GM21576 (cell line): ENCODE measurements around the gene KRABD2.
"Not testable (repeated sequence)": the region's sequence is repeated elsewhere in the genome, so short reads cannot be mapped to it uniquely, and the experiment has no call there.

Source experiments
- ATAC-seq: cut with Tn5 transposase; IDR thresholded peaks from one replicate; pipeline ENCODE4 v1.9.1; 2021; ENCODE audit warnings: mild to moderate bottlenecking, moderate library complexity; ENCODE audit not compliant: unreplicated experiment

KRABD2 gene

GRCh38 chr17:8376271-8377067 lies at the start of gene KRABD2:
Gene KRABD2, minus strand, starts transcription at chr17:8376704.
- peak; percentile 90 for ATAC-seq

GRCh38 chr17:8421571-8421970 lies 45.1 kb upstream of the KRABD2 start:
- ATAC-seq, result no peak

GRCh38 chr17:8420041-8420934 lies 43.8 kb upstream of the KRABD2 start:
- ATAC-seq, result no peak

GRCh38 chr17:8419305-8419704 lies 42.8 kb upstream of the KRABD2 start:
- no peak for ATAC-seq

GRCh38 chr17:8418471-8418870 lies 42.0 kb upstream of the KRABD2 start:
- no peak for ATAC-seq

- ATAC-seq, result no peak
Measured at GRCh38 chr17:8417806-8418205, 41.3 kb upstream of the KRABD2 start.

- no peak for ATAC-seq
Measured at GRCh38 chr17:8413938-8414337, 37.4 kb upstream of the KRABD2 start.

GRCh38 chr17:8413328-8413727 lies 36.8 kb upstream of the KRABD2 start:
- no peak for ATAC-seq

GRCh38 chr17:8412089-8412488 lies 35.6 kb upstream of the KRABD2 start:
- ATAC-seq, result no peak

- no peak for ATAC-seq
Measured at GRCh38 chr17:8410883-8411238, 34.4 kb upstream of the KRABD2 start.

- ATAC-seq, result no peak
Measured at GRCh38 chr17:8409966-8410882, 33.7 kb upstream of the KRABD2 start.

GRCh38 chr17:8408371-8408770 lies 31.9 kb upstream of the KRABD2 start:
- no peak for ATAC-seq

GRCh38 chr17:8406174-8406573 lies 29.7 kb upstream of the KRABD2 start:
- ATAC-seq, result no peak

- no peak for ATAC-seq
Measured at GRCh38 chr17:8405499-8406016, 29.1 kb upstream of the KRABD2 start.

GRCh38 chr17:8402921-8403536 lies 26.5 kb upstream of the KRABD2 start:
- no peak for ATAC-seq

- no peak for ATAC-seq
Measured at GRCh38 chr17:8401107-8401506, 24.6 kb upstream of the KRABD2 start.

GRCh38 chr17:8398980-8399379 lies 22.5 kb upstream of the KRABD2 start:
- no peak for ATAC-seq

- ATAC-seq, result no peak
Measured at GRCh38 chr17:8397636-8398035, 21.1 kb upstream of the KRABD2 start, which contains the start of gene RNF222. Gene RNF222, minus strand, starts transcription at chr17:8397827. Its CDS starts 4,366 bp downstream, at chr17:8393461.

GRCh38 chr17:8394497-8394896 lies 18.0 kb upstream of the KRABD2 start:
- not testable (repeated sequence) for ATAC-seq
